WTC11 (cell line): ENCODE results near the gene NXF1.

ENCODE experiments used
- ATF3 ChIP-seq: sonication (generic); formaldehyde crosslinking; conservative IDR thresholded peaks from 2 replicates; pipeline ENCODE4 v1.8.1; 2022; ENCODE audit warnings: mild to moderate bottlenecking, missing genetic modification reagents
- CBFB ChIP-seq: sonication (generic); formaldehyde crosslinking; IDR thresholded peaks from 2 replicates; pipeline ENCODE4 v1.8.1; 2022; ENCODE audit warnings: mild to moderate bottlenecking, low read depth, missing genetic modification reagents
- CREB1 ChIP-seq: sonication (generic); formaldehyde crosslinking; IDR thresholded peaks from 2 replicates; pipeline ENCODE4 v1.8.0; 2023; ENCODE audit warnings: mild to moderate bottlenecking, missing genetic modification reagents
- CTCF ChIP-seq: fragments of 200-600 bp; IDR thresholded peaks from 2 replicates; pipeline ENCODE4 v1.8.0; 2022; ENCODE audit warnings: antibody characterized with exemption
- ETV6 ChIP-seq: sonication (generic); formaldehyde crosslinking; IDR thresholded peaks from 2 replicates; pipeline ENCODE4 v1.8.1; 2022; ENCODE audit warnings: mild to moderate bottlenecking, missing genetic modification reagents
- MAX ChIP-seq: sonication (generic); formaldehyde crosslinking; IDR thresholded peaks from 2 replicates; pipeline ENCODE4 v1.8.0; 2022; ENCODE audit warnings: mild to moderate bottlenecking, missing genetic modification reagents
- PREB ChIP-seq: sonication (generic); formaldehyde crosslinking; IDR thresholded peaks from 2 replicates; pipeline ENCODE4 v1.8.1; 2022; ENCODE audit warnings: mild to moderate bottlenecking, missing genetic modification reagents, moderate library complexity, borderline replicate concordance
- PRRX2 ChIP-seq: fragments of 250-450 bp; sonication (Bioruptor Pico); IDR thresholded peaks from 2 replicates; pipeline ENCODE4 v1.8.0; 2021; ENCODE audit warnings: mild to moderate bottlenecking
- RORB ChIP-seq: fragments of 250-450 bp; sonication (Bioruptor Pico); IDR thresholded peaks from 2 replicates; pipeline ENCODE4 v1.9.0; 2021; ENCODE audit warnings: mild to moderate bottlenecking
- SMAD3 ChIP-seq: sonication (generic); formaldehyde crosslinking; IDR thresholded peaks from 2 replicates; pipeline ENCODE4 v1.8.0; 2022; ENCODE audit warnings: missing genetic modification reagents, mild to moderate bottlenecking, borderline replicate concordance
- SP1 ChIP-seq: sonication (generic); formaldehyde crosslinking; conservative IDR thresholded peaks from 2 replicates; pipeline ENCODE4 v1.8.1; 2022; ENCODE audit warnings: missing genetic modification reagents
- ZBTB43 ChIP-seq: sonication (generic); formaldehyde crosslinking; IDR thresholded peaks from 2 replicates; pipeline ENCODE4 v1.8.1; 2023; ENCODE audit warnings: mild to moderate bottlenecking, missing genetic modification reagents
- ZSCAN18 ChIP-seq: fragments of 250-450 bp; sonication (Bioruptor Pico); IDR thresholded peaks from 2 replicates; pipeline ENCODE4 v2.1.2; 2022; ENCODE audit warnings: mild to moderate bottlenecking, moderate library complexity

GRCh38 chr11:62778441-62778840 is 26.8 kb downstream of the NXF1 start:
- TF ChIP-seq RORB: no peak
- no peak for TF ChIP-seq CREB1
- no peak for TF ChIP-seq CTCF
- TF ChIP-seq MAX (CRISPR knock-in tag): no peak
- no peak for TF ChIP-seq ZSCAN18 (CRISPR knock-in tag)
- no peak for TF ChIP-seq ZBTB43 (CRISPR knock-in tag)
- TF ChIP-seq PREB (CRISPR knock-in tag): no peak
- TF ChIP-seq ATF3: no peak
- no peak for TF ChIP-seq SP1 (CRISPR knock-in tag)
- TF ChIP-seq PRRX2 (CRISPR knock-in tag): no peak
- no peak for TF ChIP-seq SMAD3
- no peak for TF ChIP-seq CBFB (CRISPR knock-in tag)
- TF ChIP-seq ETV6: no peak
